Stimulated activated CD8-positive, alpha-beta memory T cell treated with anti-CD3 and anti-CD28 coated beads, Interleukin-7, amount 100 ng/mL, for 24 hours (primary cell): ENCODE measurements around the gene SYPL1.

Source experiments
- DNase-seq: peaks from one replicate; pipeline ENCODE4 v3.0.0-alpha.2; 2020; ENCODE audit warnings: low read depth

SYPL1 gene

DNA sequence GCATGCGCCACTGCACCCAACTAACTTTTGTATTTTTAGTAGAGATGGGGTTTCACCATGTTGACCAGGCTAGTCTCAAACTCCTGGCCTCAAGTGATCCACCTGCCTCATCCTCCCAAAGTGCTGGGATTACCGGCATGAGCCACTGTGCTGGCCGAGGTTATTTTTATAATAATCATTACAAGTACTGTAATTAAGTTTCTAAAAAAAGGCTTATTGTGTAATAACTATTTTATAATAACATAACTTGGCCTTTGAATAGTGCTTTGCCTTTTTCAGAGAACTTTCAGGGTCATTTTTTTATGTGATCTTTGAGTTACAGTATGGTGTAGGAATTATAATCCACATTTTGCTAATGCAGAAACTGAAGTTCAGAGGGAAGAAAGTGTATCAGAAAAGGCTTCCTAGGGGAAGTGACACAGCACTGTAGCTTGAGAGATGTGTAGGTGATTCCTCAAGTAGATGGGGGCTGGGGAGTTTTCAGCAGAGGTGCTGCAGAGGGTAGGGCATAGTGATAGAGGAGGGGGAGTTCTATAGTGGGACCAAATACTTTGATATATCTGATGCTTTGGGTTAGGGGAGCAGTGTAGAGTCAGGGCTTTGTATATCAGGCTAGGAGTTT, 9.2 kb upstream of the SYPL1 start:
- no peak for DNase-seq

DNA sequence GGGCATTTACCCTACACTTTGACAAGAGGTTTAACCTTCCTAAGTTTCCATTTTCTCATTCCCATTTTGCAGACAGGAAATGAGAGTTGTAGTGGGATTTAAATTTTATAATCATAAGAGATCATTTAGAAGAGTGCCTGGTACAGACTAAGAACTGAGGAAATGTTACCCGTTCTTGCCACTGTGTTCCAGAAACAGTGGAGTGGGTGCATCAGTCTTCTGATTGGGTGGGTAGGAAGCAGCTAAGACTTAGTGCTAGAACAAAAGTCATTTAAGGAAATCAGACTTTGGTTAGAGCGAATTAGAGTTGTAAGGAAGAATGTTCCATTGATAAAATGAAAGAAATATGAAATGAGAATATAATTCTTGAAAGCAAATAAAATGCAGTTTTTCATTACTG, 8.4 kb upstream of the SYPL1 start:
- no peak for DNase-seq

DNA sequence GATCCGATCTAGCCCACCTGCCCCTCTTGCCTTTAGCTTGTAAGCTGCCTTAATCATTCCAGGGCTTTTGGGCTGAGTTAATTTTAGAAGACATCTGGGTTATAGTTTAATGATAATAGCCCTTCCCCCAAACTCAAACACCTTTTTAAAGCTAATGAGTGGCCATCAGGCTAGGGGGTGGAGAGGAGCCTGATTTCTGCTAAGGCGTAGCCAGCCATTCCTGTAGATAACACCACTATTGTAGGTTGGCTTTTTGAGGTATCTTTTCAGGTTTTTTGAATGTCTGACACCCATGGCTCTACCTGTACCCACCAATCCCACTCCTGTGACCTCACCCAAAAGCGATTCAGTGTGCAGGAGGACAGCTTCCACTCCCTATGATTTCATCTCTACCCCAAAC, 7.6 kb upstream of the SYPL1 start:
- DNase-seq = no peak

DNA sequence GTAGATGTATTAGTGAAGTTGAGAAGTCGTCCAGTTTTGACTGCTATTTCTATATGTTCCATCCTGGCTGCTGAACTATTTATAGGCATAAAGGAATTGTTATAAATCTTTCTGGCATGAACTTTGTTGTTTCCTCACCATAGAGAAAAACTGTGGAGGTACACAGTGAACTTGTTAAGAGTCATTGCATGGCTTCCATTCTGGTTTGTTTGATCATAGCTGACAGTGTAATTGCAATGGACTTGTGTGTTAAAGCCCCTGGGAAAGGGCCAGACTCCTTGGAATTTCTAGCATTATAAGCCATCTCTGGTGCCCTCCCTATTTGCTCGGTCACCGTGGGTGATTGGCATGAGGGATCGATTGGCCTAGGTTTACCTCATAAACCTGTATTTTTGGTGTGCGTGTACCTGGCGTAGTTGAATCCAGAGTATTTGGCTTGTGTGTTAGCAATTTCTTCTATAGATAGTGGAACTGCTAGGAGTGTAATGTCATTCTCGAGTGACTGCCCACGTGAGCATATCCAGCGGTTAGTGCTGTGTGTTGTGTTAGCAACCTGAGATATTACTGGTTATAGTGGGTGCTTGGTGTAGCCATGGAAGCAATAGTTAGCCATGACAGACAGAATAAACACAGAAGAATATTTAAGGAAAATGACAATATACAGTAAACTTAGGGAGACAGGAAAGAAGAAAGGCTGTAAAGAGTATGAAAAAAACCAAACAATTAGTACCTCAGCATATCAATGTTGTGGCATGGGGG, 5.9 kb upstream of the SYPL1 start:
- DNase-seq = no peak

DNA sequence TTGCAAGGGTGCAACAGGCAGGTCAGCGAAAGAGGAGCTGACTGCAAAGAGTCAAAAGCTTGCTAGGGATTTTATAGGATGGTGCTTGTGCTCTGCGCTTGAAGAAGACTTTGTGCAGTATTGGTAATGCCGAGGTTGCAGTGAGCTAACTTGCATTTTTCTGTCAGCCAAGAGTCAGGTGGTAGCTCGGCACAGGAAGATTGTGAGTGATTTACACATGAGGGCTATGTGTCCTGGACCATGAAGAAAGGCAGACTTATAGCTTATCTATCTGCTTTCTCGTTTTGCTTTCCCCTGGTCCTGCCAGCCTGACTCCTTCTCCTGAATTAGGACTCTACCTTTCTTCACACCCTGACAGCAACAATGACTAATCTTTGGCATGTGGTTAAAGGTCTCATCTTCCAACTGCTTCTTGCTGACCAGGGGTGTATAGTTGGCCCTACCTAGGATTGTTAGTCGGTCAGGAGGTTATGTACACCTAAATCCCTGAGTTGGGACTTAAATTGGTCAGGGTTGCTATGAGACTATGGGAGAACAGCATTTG, 4.1 kb upstream of the SYPL1 start:
- no peak for DNase-seq

DNA sequence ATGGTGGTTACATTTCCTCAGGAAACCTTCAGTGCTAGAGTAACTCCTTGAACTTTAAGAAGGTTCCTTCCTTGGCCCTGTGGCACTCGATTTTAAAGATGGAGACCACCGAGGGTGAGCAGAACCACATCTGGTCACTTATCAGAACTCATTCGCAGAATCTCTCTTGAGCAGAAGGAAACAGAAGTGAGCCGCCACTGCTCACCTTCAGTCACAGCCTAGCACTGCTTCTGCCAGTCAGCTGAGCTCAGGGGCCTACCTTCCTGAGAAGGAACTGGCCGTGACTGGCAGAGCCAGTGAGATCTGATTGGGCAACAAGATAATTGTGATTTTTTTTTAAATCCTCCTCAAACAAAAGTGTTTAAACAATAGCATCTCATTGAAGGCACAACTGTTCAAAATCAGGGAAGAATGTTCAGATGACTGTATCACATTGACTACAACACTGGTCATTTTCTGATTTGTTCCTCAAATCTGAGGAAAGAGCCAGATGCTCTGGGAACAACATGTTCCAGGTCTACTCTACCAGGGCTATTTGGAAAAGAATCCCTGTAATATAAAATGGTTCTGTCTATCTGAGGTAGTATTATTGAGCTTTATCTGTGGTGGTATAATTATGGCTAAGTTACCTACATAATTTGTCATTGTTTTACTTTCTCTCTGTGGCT, 2.7 kb upstream of the SYPL1 start:
- no peak for DNase-seq

DNA sequence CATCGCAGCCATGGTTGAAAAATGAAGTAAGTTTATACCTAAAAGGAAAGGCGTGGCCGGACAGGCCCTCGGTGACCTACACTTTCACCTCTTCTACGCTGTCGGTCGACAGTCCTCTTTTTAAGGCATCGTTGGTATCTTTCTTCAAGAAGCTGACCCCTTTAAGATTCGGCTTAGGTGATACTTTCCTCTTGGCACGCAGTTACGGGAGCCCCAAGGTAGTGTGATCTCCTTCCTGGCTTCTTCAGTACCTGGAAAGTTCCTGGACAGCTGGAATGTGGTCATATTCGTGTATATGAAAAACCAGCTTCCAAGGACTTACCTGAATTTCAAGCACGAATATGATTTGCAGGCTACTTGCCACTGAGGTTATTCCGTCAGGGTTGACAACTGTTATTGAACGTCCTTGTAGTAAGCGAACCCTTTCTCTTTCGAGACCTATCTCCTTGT, 885 bp upstream of the SYPL1 start:
- no peak for DNase-seq

DNA sequence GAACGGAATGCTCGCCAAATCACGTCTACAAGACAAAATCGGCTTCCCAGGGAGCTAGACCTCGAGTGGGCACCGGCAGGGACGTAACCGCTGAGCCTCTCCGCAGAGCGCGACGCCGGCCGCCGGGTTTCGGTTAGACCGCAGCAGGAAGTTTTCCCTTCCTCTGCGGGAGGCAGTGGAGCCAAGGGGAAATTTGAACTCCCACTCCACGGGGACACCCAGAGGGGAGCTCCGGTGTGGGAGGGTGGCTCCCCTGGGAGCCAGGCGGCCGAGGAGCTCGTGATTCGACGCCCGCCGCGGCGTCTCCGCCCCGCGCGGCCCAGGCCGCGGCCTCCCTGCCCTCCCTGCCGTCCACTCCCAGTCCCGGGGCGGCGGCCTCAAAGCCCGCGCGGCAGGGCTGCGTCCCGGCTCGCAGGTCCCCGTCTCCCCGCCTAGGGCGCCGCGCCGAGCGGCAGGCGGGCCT, 426 bp downstream of the SYPL1 start:
- no peak for DNase-seq

DNA sequence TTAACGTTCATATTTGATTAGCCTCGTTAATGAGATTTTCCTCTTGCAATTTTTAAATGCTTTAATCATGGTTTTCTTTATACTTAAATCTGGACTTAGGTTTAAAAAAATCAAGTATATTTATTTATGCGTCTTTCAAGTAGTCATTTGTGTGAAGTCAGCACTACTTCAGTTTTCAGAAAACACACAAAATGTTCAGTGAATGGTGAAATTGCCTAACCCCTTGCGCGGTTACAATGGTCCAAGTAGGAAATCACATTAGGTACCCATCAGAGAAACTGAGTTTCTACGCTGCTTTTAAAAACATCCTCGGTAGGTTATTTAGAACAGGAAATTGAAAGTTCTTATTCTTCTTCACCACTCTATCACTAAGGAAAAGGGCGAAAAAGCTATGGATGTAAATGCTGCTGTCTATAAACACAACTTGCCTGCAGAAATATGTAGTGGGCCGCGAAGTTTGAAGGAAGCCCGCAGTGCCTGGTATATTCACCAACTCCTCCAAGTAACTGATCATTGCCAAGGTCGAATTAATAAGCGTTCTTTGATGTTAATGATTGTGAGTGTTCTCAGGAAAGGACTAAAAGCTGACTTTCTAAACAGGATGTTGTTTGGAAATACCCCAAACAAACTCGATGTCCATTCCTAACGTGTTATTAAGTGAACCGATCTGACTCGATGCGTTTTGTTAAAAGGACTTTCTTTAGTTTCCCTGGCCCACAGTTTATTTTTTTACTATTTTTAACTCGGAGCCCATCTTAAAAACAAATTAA, 1.0 kb downstream of the SYPL1 start:
- DNase-seq = no peak

DNA sequence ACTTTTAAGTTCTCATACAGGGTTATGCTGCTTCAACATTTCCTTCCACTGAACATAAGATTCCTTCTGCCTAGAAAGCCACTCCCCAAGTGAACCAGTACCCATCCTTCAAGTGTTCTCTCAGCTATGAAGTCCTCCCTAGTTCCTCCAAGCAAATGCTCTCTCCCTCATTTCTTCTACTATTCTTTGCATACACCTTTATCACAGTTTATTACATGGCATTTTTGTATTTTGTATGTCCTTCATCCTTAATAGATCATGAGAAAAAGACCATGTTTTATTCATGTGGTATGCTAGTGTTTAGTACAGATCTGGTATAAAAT, 1.9 kb downstream of the SYPL1 start:
- DNase-seq = no peak

DNA sequence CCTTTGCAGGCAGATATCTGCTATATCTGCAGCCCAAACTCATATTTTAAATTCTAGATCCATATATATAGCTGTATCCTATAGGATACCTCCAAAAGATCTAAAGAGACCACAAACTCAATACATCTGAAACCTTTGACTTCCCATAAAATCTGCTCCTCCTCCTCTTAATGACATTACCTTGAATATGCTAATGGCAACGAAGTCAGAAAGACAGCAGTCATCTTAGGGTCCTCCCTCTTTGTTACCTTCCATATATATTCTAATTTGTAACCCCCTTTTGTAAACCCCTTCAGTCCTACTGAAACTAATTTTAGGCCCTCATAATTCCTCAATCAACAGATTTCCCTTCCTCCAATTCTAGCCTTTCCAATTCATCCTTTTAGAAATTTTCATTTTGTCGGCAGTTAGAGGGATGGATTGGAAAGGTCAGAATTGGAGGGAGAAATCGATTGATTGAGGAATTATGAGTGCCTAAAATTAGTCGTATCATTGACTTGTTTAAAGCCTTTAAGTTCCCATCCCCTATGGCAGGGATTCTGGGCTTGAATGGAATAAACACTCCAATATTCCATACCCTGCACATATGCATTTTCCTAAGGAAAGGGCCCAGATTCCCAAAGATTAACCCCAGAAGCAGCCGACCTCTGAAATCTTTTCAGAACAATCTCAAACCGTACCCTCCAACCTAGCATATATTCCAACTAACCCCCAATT, 2.4 kb downstream of the SYPL1 start:
- no peak for DNase-seq

DNA sequence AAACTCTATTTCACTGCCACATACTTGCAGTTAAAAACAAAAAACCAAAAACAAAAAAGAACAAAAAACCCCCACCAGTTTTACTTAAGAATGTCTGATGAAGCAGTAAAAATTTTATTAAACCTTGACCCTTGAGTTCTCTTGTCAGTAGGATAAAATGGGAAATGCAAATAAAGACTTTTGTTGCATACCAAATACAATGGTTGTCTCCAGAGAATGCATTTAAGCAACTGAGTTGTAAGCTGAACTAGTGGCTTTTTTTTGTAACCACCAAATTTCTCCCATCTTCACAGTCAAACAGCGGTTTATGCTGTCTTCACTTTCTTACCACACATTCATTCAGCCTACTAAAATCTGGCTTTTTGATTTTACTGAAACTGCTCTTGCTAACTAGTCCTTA, 3.1 kb downstream of the SYPL1 start:
- no peak for DNase-seq

DNA sequence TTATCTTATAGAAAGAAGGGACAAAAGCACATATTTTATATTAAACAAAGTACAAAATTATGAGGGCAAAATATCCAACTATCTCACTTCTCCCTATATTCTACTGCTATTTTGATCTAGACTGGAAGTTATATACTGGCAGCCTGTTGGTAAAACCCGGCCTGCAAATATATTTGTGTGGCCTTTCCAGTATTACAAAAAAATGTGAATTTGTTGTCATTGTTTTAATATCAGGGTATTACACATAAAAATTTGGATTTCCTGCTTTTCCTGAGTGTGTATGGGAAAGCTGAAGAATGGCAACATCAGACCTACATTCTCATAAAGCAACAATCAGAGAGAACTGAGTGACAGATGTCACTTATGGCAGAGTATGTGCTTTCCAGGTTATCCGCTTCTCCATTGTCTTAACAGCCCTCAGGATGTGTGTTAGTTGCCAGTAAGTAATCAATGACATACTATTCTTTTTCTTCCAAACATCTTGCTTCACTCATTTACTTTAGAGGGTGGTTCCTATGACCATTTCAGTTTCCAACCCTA, 7.3 kb downstream of the SYPL1 start:
- DNase-seq = no peak

DNA sequence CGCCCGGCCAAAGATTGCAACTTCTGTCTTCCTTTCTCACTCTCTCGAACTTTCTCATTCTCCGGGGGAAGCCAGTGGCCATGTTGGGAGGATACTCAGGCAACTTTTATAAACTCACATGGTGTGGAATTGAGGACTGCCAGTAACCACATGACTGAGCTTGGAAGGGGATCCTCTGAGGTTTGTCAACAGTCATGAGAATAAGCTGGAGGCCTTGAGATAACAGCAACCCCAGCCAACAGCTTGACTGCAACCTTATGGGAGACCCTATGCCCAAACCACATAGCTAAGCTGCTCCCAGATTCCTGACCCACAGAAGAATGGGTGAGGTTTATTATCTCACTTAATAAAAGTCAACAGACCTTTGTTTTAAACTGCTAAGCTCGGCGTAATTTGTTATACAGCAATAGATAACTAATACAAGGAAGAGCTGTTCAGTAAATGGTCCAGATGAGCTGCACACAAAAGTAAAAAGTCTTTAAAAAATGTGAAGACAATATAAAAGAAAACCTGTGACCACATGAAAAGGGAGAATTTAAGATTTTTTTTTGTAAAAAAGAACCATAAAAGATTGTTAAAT, 9.6 kb downstream of the SYPL1 start:
- no peak for DNase-seq

DNA sequence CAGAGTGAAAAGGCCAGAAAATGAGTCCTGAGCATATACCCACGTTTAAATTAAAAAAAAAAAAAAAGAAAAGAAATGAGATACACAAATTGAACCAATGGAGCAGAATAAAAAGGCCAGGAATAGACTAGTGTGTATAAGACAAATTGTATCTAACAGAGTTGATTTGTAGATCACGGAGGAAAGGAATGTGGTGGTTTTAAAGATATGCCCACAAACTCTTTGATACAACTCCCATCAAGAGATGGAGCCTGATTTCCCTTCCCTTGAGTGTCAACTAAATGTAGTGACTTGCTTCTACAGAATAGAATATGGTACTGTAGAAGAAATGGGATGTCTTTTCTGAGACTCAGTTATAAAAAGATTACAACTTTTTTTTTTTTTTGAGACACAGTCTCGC, 10.4 kb downstream of the SYPL1 start:
- no peak for DNase-seq

DNA sequence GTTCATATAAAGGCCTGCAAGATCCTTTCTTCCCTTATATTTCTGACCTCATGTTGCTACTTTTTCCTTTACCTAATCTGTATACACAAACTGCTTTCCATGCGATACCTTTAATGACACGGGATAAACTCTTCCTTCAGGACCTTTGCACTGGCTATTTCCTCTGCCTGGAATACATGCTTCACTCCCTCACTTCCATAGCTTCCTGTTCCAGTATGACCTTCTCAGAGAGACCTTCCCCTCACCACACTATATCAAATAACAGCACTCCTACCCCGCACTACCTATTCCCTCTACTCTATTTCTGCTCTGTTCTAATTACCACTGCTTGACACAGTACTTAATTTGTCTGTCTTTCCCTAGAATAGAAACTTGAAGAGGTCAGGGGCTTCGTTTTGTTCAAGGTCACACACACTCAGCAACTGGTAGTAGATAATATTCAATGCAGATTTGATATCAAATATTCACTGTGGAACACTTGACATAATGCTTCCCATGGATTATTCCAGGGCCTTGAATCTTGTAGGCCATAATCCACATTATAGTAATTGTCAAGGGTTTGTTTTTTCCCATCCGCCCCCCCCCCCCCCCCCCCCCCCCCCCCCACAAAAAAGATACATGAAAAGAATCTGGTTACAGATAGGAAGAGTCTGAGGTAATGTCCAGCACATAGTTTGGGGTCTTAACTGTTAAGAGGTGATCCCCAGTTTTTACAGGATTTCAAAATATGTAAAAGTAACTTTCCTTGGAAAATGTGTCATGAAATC, 11.1 kb downstream of the SYPL1 start:
- DNase-seq = no peak

DNA sequence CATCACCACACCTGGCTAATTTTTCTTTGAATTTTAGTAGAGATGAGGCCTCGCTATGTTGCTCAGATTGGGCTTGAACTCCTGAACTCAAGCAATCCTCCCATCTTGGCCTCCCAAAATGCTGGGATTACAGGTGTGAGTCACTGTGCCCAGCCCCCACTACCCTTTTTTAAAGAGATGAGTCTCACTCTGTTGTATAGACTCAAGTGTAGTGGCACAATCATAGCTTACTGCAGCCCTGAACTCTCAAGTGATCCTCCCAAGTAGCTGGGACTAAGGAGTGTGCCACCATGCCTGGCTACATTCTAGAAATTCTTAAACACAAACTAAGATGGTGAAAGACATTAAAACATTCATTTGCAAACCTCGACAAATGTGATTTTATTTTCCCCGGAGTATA, 12.6 kb downstream of the SYPL1 start:
- no peak for DNase-seq

DNA sequence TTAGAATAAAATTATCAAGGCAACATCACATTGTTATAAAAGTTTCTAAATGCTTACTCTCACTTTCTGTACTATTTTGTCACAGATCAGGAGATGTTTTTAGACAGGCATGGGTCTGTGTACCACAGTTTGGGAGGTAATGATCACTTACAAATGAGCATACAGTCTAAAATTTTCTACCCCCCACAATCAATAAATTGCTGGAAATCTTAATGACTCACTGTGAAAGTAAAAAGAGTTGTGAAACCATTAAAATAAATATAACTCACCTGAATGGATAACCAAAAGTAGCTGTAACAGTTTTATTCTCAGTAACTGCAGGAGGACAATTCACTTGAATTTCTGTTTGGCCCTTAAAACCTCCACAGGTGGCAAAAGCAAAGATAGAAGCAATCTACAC, 13.2 kb downstream of the SYPL1 start:
- no peak for DNase-seq

DNA sequence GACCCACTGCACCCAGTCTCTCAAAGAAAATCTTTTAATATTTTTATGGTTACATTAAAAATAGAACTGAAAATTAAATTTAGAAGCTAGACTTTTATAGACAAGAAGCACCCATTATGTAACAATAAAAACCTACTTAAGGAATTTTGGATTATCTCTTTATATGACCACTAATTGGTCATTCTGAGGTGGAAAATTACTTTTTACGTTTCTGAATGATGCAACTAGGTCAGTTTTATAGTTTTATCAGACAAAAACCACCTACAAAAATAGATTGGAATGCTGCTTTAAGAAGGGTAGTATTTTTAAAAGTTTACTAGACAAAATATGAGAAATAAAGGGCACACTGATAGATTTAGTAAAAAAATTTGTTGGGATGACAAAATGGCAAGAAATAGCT, 16.5 kb downstream of the SYPL1 start:
- DNase-seq = no peak

DNA sequence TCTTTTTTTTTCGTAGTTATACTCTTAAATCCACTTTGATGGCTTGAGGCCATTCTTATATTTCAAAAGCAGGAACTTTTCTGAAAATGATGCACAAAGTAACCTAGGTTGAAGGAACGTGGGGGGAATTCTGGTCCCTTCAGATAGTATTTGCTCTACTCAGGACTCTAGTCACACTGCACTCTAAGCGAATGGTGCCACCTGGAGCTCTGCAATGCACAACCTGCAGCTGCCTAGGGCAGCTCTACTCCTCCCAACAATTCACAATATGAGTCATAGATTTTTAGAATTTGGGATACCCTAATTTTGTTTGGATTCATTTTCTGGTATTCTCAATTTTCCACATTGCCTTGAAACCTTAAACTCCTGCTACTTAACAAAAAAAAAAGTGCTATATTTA, 17.3 kb downstream of the SYPL1 start:
- DNase-seq = no peak
